Measurements from ENCODE around the gene CCDC38. TPM values are rescaled to one million over a fixed set of nuclear protein-coding genes. Genes with fewer than 3 reads are reported as not detected.

CCDC38 gene
- total RNA-seq, 1 donor from 2014 or later: not detected

- no peaks in the 10 kb centered on the region for H3K4me1 Mint-ChIP-seq
- H3K27ac Mint-ChIP-seq (ENCODE audit: unreplicated experiment): no peak overlapping the region
- H3K27me3 Mint-ChIP-seq (ENCODE audit: low read depth): peaks cover 2% of the 10 kb centered on the region
- H3K9me3 Mint-ChIP-seq: no peaks in the 10 kb centered on the region
- H3K36me3 Mint-ChIP-seq (ENCODE audit: low read depth): no peaks in the 10 kb centered on the region
- DNase-seq (ENCODE audit: low read depth, low spot score): no peak
- TF ChIP-seq CTCF (conservative IDR thresholded peaks at IDR 0.05): no peak
- H3K4me3 Mint-ChIP-seq: no peak overlapping the region
Observed at GRCh38 chr12:95962222-95962621, 19.8 kb upstream of the CCDC38 start.

GRCh38 chr12:95960241-95960640 is 17.8 kb upstream of the CCDC38 start:
- H3K4me1 Mint-ChIP-seq: no peaks in the 10 kb centered on the region
- no peak overlapping the region for H3K27ac Mint-ChIP-seq (ENCODE audit: unreplicated experiment)
- H3K4me3 Mint-ChIP-seq: no peak overlapping the region
- no peaks in the 10 kb centered on the region for H3K9me3 Mint-ChIP-seq
- DNase-seq (ENCODE audit: low read depth, low spot score): no peak
- H3K27me3 Mint-ChIP-seq (ENCODE audit: low read depth): peaks cover 2% of the 10 kb centered on the region
- no peak for TF ChIP-seq CTCF (conservative IDR thresholded peaks at IDR 0.05)
- no peaks in the 10 kb centered on the region for H3K36me3 Mint-ChIP-seq (ENCODE audit: low read depth)

- Mint-ChIP-seq H3K36me3 (ENCODE audit: low read depth) (no peaks in the 10 kb centered on the region), H3K4me1 (no peaks in the 10 kb centered on the region), H3K9me3 (no peaks in the 10 kb centered on the region), H3K27ac (ENCODE audit: unreplicated experiment) (no peak overlapping the region), H3K4me3 (no peak overlapping the region), H3K27me3 (ENCODE audit: low read depth) (peaks cover 2% of the 10 kb centered on the region)
- no peak for TF ChIP-seq CTCF (conservative IDR thresholded peaks at IDR 0.05)
- no peak for DNase-seq (ENCODE audit: low read depth, low spot score)
Observed at GRCh38 chr12:95959107-95959506, 16.7 kb upstream of the CCDC38 start.

GRCh38 chr12:95956557-95957145 is 14.2 kb upstream of the CCDC38 start:
- H3K27ac Mint-ChIP-seq (ENCODE audit: unreplicated experiment): no peak overlapping the region
- H3K27me3 Mint-ChIP-seq (ENCODE audit: low read depth): peaks cover 10% of the 10 kb centered on the region
- H3K4me3 Mint-ChIP-seq: no peak overlapping the region
- no peaks in the 10 kb centered on the region for H3K36me3 Mint-ChIP-seq (ENCODE audit: low read depth)
- no peak for DNase-seq (ENCODE audit: low read depth, low spot score)
- H3K4me1 Mint-ChIP-seq: no peaks in the 10 kb centered on the region
- no peaks in the 10 kb centered on the region for H3K9me3 Mint-ChIP-seq
- no peak for TF ChIP-seq CTCF (conservative IDR thresholded peaks at IDR 0.05)

GRCh38 chr12:95955549-95956159 is 13.2 kb upstream of the CCDC38 start:
- Mint-ChIP-seq H3K4me1 (no peaks in the 10 kb centered on the region), H3K4me3 (no peak overlapping the region), H3K36me3 (ENCODE audit: low read depth) (no peaks in the 10 kb centered on the region), H3K27ac (ENCODE audit: unreplicated experiment) (no peak overlapping the region), H3K9me3 (no peaks in the 10 kb centered on the region), H3K27me3 (ENCODE audit: low read depth) (peaks cover 13% of the 10 kb centered on the region)
- DNase-seq (ENCODE audit: low read depth, low spot score): no peak
- no peak for TF ChIP-seq CTCF (conservative IDR thresholded peaks at IDR 0.05)

Measured in neural crest cell (in vitro differentiated cells).